SK-N-SH treated with all-trans-retinoic acid at 6 μM for 48 hours (cell line): ENCODE results near the gene CLN6.

Experiments used
- ATAC-seq: fragments of 200-7000 bp; cut with Tn5 transposase; 3 replicates; pipeline ENCODE4 v1.9.1; 2020; ENCODE audit warnings: mild to moderate bottlenecking, moderate library complexity
- ARNTL ChIP-seq: fragments of 450-650 bp; formaldehyde crosslinking; IDR thresholded peaks from 2 replicates; pipeline ENCODE4 v1.5.0; 2020; ENCODE audit warnings: low read depth, mild to moderate bottlenecking, moderate library complexity, borderline replicate concordance
- BACH2 ChIP-seq: fragments of 250-450 bp; sonication (Bioruptor Pico); IDR thresholded peaks from 2 replicates; pipeline ENCODE4 v1.9.0; 2021; ENCODE audit warnings: mild to moderate bottlenecking, borderline replicate concordance
- CSDC2 ChIP-seq: fragments of 250-450 bp; sonication (Bioruptor Pico); IDR thresholded peaks from 2 replicates; pipeline ENCODE4 v1.5.0; 2020; ENCODE audit warnings: mild to moderate bottlenecking, moderate library complexity
- ESRRG ChIP-seq: fragments of 250-450 bp; sonication (Bioruptor Pico); IDR thresholded peaks from 2 replicates; pipeline ENCODE4 v1.6.1; 2021; ENCODE audit warnings: mild to moderate bottlenecking
- GLIS3 ChIP-seq: fragments of 250-450 bp; sonication (Bioruptor Pico); IDR thresholded peaks from 2 replicates; pipeline ENCODE4 v1.5.0; 2020; ENCODE audit warnings: mild to moderate bottlenecking, moderate library complexity
- ISL1 ChIP-seq: fragments of 250-450 bp; sonication (Bioruptor Pico); IDR thresholded peaks from 2 replicates; pipeline ENCODE4 v2.1.2; 2022; ENCODE audit warnings: mild to moderate bottlenecking, moderate library complexity
- OSR1 ChIP-seq: fragments of 250-450 bp; sonication (Bioruptor Pico); IDR thresholded peaks from 2 replicates; pipeline ENCODE4 v1.8.0; 2022; ENCODE audit warnings: moderate library complexity, mild to moderate bottlenecking, inconsistent platforms
- PPARA ChIP-seq: fragments of 250-450 bp; sonication (Bioruptor Pico); IDR thresholded peaks from 2 replicates; pipeline ENCODE4 v1.5.0; 2020; ENCODE audit warnings: mild to moderate bottlenecking, borderline replicate concordance
- RARB ChIP-seq: fragments of 250-450 bp; sonication (Bioruptor Pico); IDR thresholded peaks from 2 replicates; pipeline ENCODE4 v1.8.0; 2021; ENCODE audit warnings: mild to moderate bottlenecking, moderate library complexity
- SNAI2 ChIP-seq: fragments of 250-450 bp; sonication (Bioruptor Pico); IDR thresholded peaks from 2 replicates; pipeline ENCODE4 v1.5.0; 2020; ENCODE audit warnings: mild to moderate bottlenecking, moderate library complexity
- TCF4 ChIP-seq: fragments of 250-450 bp; sonication (Bioruptor Pico); IDR thresholded peaks from 2 replicates; pipeline ENCODE4 v1.8.0; 2021; ENCODE audit warnings: mild to moderate bottlenecking, moderate library complexity, borderline replicate concordance
- TOX ChIP-seq: fragments of 250-450 bp; sonication (Bioruptor Pico); IDR thresholded peaks from 2 replicates; pipeline ENCODE4 v1.8.0; 2021; ENCODE audit warnings: mild to moderate bottlenecking, moderate library complexity, borderline replicate concordance
- ZC3H10 ChIP-seq: fragments of 250-450 bp; sonication (Bioruptor Pico); IDR thresholded peaks from 2 replicates; pipeline ENCODE4 v1.5.1; 2021; ENCODE audit warnings: mild to moderate bottlenecking, moderate library complexity
- ZFP3 ChIP-seq: fragments of 250-450 bp; sonication (Bioruptor Pico); IDR thresholded peaks from 2 replicates; pipeline ENCODE4 v1.5.0; 2020; ENCODE audit warnings: mild to moderate bottlenecking, moderate library complexity
- ZFP30 ChIP-seq: fragments of 450-650 bp; formaldehyde crosslinking; IDR thresholded peaks from 2 replicates; pipeline ENCODE4 v1.5.0; 2022; ENCODE audit warnings: mild to moderate bottlenecking, moderate library complexity
- ZNF565 ChIP-seq: fragments of 450-650 bp; formaldehyde crosslinking; conservative IDR thresholded peaks from 2 replicates; pipeline ENCODE4 v1.5.0; 2020; ENCODE audit warnings: low read depth, mild to moderate bottlenecking, moderate library complexity
- ZNF70 ChIP-seq: fragments of 450-650 bp; formaldehyde crosslinking; IDR thresholded peaks from 2 replicates; pipeline ENCODE4 v1.5.0; 2020; ENCODE audit warnings: mild to moderate bottlenecking, moderate library complexity
- ZNF8 ChIP-seq: fragments of 450-650 bp; formaldehyde crosslinking; IDR thresholded peaks from 2 replicates; pipeline ENCODE4 v1.5.0; 2020; ENCODE audit warnings: mild to moderate bottlenecking, moderate library complexity
- TF ChIP-seq, protein P1 (sequence below): fragments of 250-450 bp; sonication (Bioruptor Pico); IDR thresholded peaks from 2 replicates; pipeline ENCODE4 v1.5.1; 2021; ENCODE audit warnings: mild to moderate bottlenecking, moderate library complexity
- TF ChIP-seq, protein P2 (sequence below): fragments of 250-450 bp; sonication (Bioruptor Pico); IDR thresholded peaks from 2 replicates; pipeline ENCODE4 v1.5.0; 2020; ENCODE audit warnings: mild to moderate bottlenecking, moderate library complexity
- TF ChIP-seq, protein P3 (sequence below): fragments of 250-450 bp; sonication (Bioruptor Pico); IDR thresholded peaks from 2 replicates; pipeline ENCODE4 v1.8.0; 2020; ENCODE audit warnings: mild to moderate bottlenecking, moderate library complexity, borderline replicate concordance
- TF ChIP-seq, protein P4 (sequence below): fragments of 250-450 bp; sonication (Bioruptor Pico); IDR thresholded peaks from 2 replicates; pipeline ENCODE4 v1.5.1; 2020; ENCODE audit warnings: low read depth, mild to moderate bottlenecking, moderate library complexity

Gene CLN6

DNA sequence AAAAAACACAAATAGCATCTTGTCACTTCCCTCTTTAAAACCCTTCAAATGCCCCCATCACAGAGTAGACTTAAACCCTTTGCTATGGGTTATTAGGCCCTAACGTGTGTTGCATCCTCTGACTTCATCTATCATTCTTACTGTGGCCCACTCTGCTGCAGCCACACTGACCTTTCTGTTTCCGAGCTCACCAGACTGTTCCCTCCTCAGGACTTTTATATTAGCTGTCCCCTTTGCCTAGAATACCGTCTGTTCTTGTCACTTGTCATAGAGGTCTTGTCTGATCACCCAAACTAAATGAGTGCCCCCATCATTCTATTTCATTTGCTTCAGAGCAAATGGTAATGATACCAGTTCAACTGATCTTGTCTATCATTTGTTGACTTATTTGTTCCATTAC is 47.1 kb upstream of the CLN6 start:
- no peak for TF ChIP-seq TCF4 (CRISPR knock-in tag)
- no peak for TF ChIP-seq CSDC2 (CRISPR knock-in tag)
- TF ChIP-seq ARNTL (CRISPR knock-in tag), result no peak
- TF ChIP-seq ZFP3 (CRISPR knock-in tag), result no peak
- no peak for TF ChIP-seq ZNF565 (CRISPR knock-in tag)
- no peak for TF ChIP-seq ZNF70 (CRISPR knock-in tag)
- TF ChIP-seq PPARA (CRISPR knock-in tag), result no peak
- TF ChIP-seq ZNF8 (CRISPR knock-in tag), result no peak
- TF ChIP-seq ZFP30, result no peak
- no peak for TF ChIP-seq ZC3H10 (CRISPR knock-in tag)
- no peak for TF ChIP-seq ISL1 (CRISPR knock-in tag)
- TF ChIP-seq, protein P1, sequence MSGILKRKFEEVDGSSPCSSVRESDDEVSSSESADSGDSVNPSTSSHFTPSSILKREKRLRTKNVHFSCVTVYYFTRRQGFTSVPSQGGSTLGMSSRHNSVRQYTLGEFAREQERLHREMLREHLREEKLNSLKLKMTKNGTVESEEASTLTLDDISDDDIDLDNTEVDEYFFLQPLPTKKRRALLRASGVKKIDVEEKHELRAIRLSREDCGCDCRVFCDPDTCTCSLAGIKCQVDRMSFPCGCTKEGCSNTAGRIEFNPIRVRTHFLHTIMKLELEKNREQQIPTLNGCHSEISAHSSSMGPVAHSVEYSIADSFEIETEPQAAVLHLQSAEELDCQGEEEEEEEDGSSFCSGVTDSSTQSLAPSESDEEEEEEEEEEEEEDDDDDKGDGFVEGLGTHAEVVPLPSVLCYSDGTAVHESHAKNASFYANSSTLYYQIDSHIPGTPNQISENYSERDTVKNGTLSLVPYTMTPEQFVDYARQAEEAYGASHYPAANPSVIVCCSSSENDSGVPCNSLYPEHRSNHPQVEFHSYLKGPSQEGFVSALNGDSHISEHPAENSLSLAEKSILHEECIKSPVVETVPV, result no peak
- ATAC-seq, result no peak

DNA sequence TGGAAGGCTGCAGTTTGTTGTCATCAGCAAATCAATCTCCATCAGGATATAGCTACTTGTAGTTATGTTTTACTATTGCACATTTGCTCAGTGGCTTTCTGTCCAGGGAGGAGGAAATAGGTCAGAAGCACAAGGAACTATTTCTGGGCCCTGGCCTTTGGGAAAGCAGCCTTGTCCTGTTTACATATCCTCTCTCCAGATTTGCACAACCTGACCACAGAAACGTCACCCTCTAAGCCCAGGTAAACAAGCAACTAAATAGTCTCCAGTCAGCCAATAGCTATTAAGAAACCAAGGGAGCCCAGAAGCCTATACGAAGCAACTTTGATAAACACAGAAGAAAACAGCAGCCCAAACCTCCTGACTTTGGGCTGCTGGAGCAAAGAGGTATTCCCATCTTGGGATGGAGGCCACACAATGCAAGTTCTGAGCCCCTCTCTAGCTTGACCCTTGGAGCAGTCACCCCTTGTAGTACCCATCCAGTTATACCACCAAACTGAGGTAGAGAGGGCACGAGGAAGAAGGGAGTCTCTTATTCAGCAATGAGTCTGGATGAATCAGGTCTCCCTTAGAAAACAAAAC is 45.7 kb upstream of the CLN6 start:
- no peak for ATAC-seq
- TF ChIP-seq, protein P2, sequence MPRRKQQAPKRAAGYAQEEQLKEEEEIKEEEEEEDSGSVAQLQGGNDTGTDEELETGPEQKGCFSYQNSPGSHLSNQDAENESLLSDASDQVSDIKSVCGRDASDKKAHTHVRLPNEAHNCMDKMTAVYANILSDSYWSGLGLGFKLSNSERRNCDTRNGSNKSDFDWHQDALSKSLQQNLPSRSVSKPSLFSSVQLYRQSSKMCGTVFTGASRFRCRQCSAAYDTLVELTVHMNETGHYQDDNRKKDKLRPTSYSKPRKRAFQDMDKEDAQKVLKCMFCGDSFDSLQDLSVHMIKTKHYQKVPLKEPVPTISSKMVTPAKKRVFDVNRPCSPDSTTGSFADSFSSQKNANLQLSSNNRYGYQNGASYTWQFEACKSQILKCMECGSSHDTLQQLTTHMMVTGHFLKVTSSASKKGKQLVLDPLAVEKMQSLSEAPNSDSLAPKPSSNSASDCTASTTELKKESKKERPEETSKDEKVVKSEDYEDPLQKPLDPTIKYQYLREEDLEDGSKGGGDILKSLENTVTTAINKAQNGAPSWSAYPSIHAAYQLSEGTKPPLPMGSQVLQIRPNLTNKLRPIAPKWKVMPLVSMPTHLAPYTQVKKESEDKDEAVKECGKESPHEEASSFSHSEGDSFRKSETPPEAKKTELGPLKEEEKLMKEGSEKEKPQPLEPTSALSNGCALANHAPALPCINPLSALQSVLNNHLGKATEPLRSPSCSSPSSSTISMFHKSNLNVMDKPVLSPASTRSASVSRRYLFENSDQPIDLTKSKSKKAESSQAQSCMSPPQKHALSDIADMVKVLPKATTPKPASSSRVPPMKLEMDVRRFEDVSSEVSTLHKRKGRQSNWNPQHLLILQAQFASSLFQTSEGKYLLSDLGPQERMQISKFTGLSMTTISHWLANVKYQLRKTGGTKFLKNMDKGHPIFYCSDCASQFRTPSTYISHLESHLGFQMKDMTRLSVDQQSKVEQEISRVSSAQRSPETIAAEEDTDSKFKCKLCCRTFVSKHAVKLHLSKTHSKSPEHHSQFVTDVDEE (CRISPR knock-in tag), result no peak
- TF ChIP-seq ZNF8 (CRISPR knock-in tag), result no peak
- TF ChIP-seq, protein P3, sequence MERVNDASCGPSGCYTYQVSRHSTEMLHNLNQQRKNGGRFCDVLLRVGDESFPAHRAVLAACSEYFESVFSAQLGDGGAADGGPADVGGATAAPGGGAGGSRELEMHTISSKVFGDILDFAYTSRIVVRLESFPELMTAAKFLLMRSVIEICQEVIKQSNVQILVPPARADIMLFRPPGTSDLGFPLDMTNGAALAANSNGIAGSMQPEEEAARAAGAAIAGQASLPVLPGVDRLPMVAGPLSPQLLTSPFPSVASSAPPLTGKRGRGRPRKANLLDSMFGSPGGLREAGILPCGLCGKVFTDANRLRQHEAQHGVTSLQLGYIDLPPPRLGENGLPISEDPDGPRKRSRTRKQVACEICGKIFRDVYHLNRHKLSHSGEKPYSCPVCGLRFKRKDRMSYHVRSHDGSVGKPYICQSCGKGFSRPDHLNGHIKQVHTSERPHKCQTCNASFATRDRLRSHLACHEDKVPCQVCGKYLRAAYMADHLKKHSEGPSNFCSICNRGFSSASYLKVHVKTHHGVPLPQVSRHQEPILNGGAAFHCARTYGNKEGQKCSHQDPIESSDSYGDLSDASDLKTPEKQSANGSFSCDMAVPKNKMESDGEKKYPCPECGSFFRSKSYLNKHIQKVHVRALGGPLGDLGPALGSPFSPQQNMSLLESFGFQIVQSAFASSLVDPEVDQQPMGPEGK (CRISPR knock-in tag), result no peak
- no peak for TF ChIP-seq BACH2 (CRISPR knock-in tag)
- TF ChIP-seq CSDC2 (CRISPR knock-in tag), result no peak
- no peak for TF ChIP-seq OSR1
- TF ChIP-seq ESRRG, result no peak
- TF ChIP-seq, protein P1, result no peak
- TF ChIP-seq ZFP3 (CRISPR knock-in tag), result no peak
- no peak for TF ChIP-seq ZNF70 (CRISPR knock-in tag)
- no peak for TF ChIP-seq RARB (CRISPR knock-in tag)
- TF ChIP-seq PPARA (CRISPR knock-in tag), result no peak
- TF ChIP-seq, protein P4, sequence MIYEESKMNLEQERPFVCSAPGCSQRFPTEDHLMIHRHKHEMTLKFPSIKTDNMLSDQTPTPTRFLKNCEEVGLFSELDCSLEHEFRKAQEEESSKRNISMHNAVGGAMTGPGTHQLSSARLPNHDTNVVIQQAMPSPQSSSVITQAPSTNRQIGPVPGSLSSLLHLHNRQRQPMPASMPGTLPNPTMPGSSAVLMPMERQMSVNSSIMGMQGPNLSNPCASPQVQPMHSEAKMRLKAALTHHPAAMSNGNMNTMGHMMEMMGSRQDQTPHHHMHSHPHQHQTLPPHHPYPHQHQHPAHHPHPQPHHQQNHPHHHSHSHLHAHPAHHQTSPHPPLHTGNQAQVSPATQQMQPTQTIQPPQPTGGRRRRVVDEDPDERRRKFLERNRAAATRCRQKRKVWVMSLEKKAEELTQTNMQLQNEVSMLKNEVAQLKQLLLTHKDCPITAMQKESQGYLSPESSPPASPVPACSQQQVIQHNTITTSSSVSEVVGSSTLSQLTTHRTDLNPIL (CRISPR knock-in tag), result no peak
- no peak for TF ChIP-seq TCF4 (CRISPR knock-in tag)
- TF ChIP-seq GLIS3 (CRISPR knock-in tag), result no peak
- no peak for TF ChIP-seq TOX (CRISPR knock-in tag)
- no peak for TF ChIP-seq SNAI2 (CRISPR knock-in tag)
